Rectal smooth muscle tissue (tissue), 1 donor: ENCODE results near the gene TMEM106A.
A peak's percentile ranks its signal among the peaks of the same experiment; 100 is the strongest.
"Not testable (repeated sequence)": the region's sequence is repeated elsewhere in the genome, so short reads cannot be mapped to it uniquely, and the experiment has no call there.

Experiments
- H3K27ac ChIP-seq: one replicate; pipeline ENCODE4 v1.7.0; 2013; ENCODE audit warnings: low read depth, low read length, inconsistent platforms
- H3K27me3 ChIP-seq: one replicate; pipeline ENCODE4 v1.7.0; 2013; ENCODE audit warnings: low read length; ENCODE audit not compliant: control insufficient read depth, insufficient read depth
- H3K36me3 ChIP-seq: one replicate; pipeline ENCODE4 v1.7.0; 2013; ENCODE audit warnings: low read length; ENCODE audit not compliant: control insufficient read depth, insufficient read depth
- H3K4me1 ChIP-seq: one replicate; pipeline ENCODE4 v1.7.0; 2013; ENCODE audit warnings: low read length; ENCODE audit not compliant: control insufficient read depth, insufficient read depth
- H3K4me3 ChIP-seq: one replicate; pipeline ENCODE4 v1.7.0; 2013; ENCODE audit warnings: low read length
- H3K9ac ChIP-seq: one replicate; pipeline ENCODE4 v1.7.0; 2013; ENCODE audit warnings: low read length

The TMEM106A gene

GRCh38 chr17:43193251-43193650 is 18.4 kb upstream of the TMEM106A start:
- no peak overlapping the region for H3K4me3 ChIP-seq
- no peaks in the 10 kb centered on the region for H3K27me3 ChIP-seq
- peaks cover 66% of the 10 kb centered on the region for H3K36me3 ChIP-seq
- H3K4me1 ChIP-seq = no peaks in the 10 kb centered on the region
- no peak overlapping the region for H3K27ac ChIP-seq
- H3K9ac ChIP-seq = no peak overlapping the region

- H3K4me3 ChIP-seq = no peak overlapping the region
- no peaks in the 10 kb centered on the region for H3K4me1 ChIP-seq
- H3K9ac ChIP-seq = no peak overlapping the region
- peaks cover 52% of the 10 kb centered on the region for H3K36me3 ChIP-seq
- H3K27ac ChIP-seq = no peak overlapping the region
- no peaks in the 10 kb centered on the region for H3K27me3 ChIP-seq
Measured at GRCh38 chr17:43199633-43200032, 12.0 kb upstream of the TMEM106A start.

- Histone ChIP-seq H3K27me3 (no peaks in the 10 kb centered on the region), H3K4me1 (no peaks in the 10 kb centered on the region), H3K9ac (no peak overlapping the region), H3K27ac (no peak overlapping the region), H3K4me3 (no peak overlapping the region), H3K36me3 (peaks cover 50% of the 10 kb centered on the region)
Measured at GRCh38 chr17:43200127-43200526, 11.5 kb upstream of the TMEM106A start.

GRCh38 chr17:43203013-43203412 is 8.7 kb upstream of the TMEM106A start:
- H3K36me3 ChIP-seq = peaks cover 38% of the 10 kb centered on the region
- H3K27ac ChIP-seq, H3K27me3 ChIP-seq: not testable (repeated sequence)

GRCh38 chr17:43210576-43210975 is 1.1 kb upstream of the TMEM106A start:
- Histone ChIP-seq H3K27me3 (no peaks in the 10 kb centered on the region), H3K36me3 (peaks cover 8% of the 10 kb centered on the region), H3K4me1 (peaks cover 3% of the 10 kb centered on the region), H3K4me3 (no peak overlapping the region), H3K27ac (peak overlapping the region; percentile 79), H3K9ac (no peak overlapping the region)

More at GRCh38 chr17:43203013-43203412, 8.7 kb upstream of the TMEM106A start:
- not testable (repeated sequence) for H3K9ac ChIP-seq, H3K4me3 ChIP-seq, H3K4me1 ChIP-seq

GRCh38 chr17:43211123-43211479 is 574 bp upstream of the TMEM106A start:
- peaks cover 3% of the 10 kb centered on the region for H3K4me1 ChIP-seq
- no peak overlapping the region for H3K9ac ChIP-seq
- peak overlapping the region; percentile 79 for H3K27ac ChIP-seq
- H3K27me3 ChIP-seq = no peaks in the 10 kb centered on the region
- H3K36me3 ChIP-seq = peaks cover 11% of the 10 kb centered on the region
- H3K4me3 ChIP-seq = peak overlapping the region; percentile 89

GRCh38 chr17:43212641-43213490 is 1.2 kb downstream of the TMEM106A start:
- H3K9ac ChIP-seq = no peak overlapping the region
- peaks cover 11% of the 10 kb centered on the region for H3K36me3 ChIP-seq
- H3K4me3 ChIP-seq = peak overlapping the region; percentile 89
- H3K4me1 ChIP-seq = peaks cover 3% of the 10 kb centered on the region
- H3K27ac ChIP-seq = no peak overlapping the region
- H3K27me3 ChIP-seq = no peaks in the 10 kb centered on the region

GRCh38 chr17:43213545-43213944 is 1.9 kb downstream of the TMEM106A start:
- H3K4me3 ChIP-seq = no peak overlapping the region
- H3K4me1 ChIP-seq = peaks cover 3% of the 10 kb centered on the region
- peaks cover 11% of the 10 kb centered on the region for H3K36me3 ChIP-seq
- no peaks in the 10 kb centered on the region for H3K27me3 ChIP-seq
- H3K27ac ChIP-seq = no peak overlapping the region
- H3K9ac ChIP-seq = no peak overlapping the region

GRCh38 chr17:43215341-43215740 is 3.7 kb downstream of the TMEM106A start:
- H3K27me3 ChIP-seq = no peaks in the 10 kb centered on the region
- H3K4me1 ChIP-seq = peaks cover 3% of the 10 kb centered on the region
- no peak overlapping the region for H3K27ac ChIP-seq
- H3K36me3 ChIP-seq = peaks cover 10% of the 10 kb centered on the region
- no peak overlapping the region for H3K4me3 ChIP-seq
- H3K9ac ChIP-seq = no peak overlapping the region

GRCh38 chr17:43216369-43216761 is 4.7 kb downstream of the TMEM106A start:
- no peak overlapping the region for H3K27ac ChIP-seq

GRCh38 chr17:43216762-43217613 is 5.3 kb downstream of the TMEM106A start:
- peaks cover 3% of the 10 kb centered on the region for H3K4me1 ChIP-seq
- H3K9ac ChIP-seq = no peak overlapping the region
- no peaks in the 10 kb centered on the region for H3K27me3 ChIP-seq
- H3K4me3 ChIP-seq = no peak overlapping the region
- no peak overlapping the region for H3K27ac ChIP-seq
- peaks cover 10% of the 10 kb centered on the region for H3K36me3 ChIP-seq

More at GRCh38 chr17:43216369-43216761, 4.7 kb downstream of the TMEM106A start:
- Histone ChIP-seq H3K9ac (no peak overlapping the region), H3K36me3 (peaks cover 10% of the 10 kb centered on the region), H3K4me1 (peaks cover 3% of the 10 kb centered on the region), H3K27me3 (no peaks in the 10 kb centered on the region), H3K4me3 (no peak overlapping the region)

GRCh38 chr17:43217614-43218087 is 6.0 kb downstream of the TMEM106A start:
- Histone ChIP-seq H3K9ac (no peak overlapping the region), H3K27me3 (no peaks in the 10 kb centered on the region), H3K27ac (no peak overlapping the region), H3K4me3 (no peak overlapping the region), H3K36me3 (peaks cover 10% of the 10 kb centered on the region), H3K4me1 (no peaks in the 10 kb centered on the region)
